Psoas muscle (tissue), 8 donors: Measurements from ENCODE around the gene FOXRED2. TPM values are rescaled to one million over a fixed set of nuclear protein-coding genes. Genes with fewer than 3 reads are reported as not detected.

Source experiments
- ATAC-seq, 4 donors: fragments of 200-7000 bp; cut with Tn5 transposase; one replicate each; pipeline ENCODE4 v1.9.1; 2020; ENCODE audit warnings: moderate library complexity in 3 of 4, mild to moderate bottlenecking in 2 of 4
- DNase-seq, 2 donors: peaks; one replicate each; pipeline ENCODE4 v3.0.0-alpha.2; 2020
- H3K27ac ChIP-seq: fragments of 200-600 bp; one replicate; pipeline ENCODE4 v1.8.0; 2022
- H3K27me3 ChIP-seq, 3 donors: fragments of 200-600 bp in 1 of 3; one replicate each; pipeline versions ENCODE4 v1.6.1 to v1.8.0; 2013 to 2022; ENCODE audit warnings: low read length in 2 of 3, mild to moderate bottlenecking in 2 of 3, moderate library complexity in 1 of 3; ENCODE audit not compliant: insufficient read depth in 3 of 3
- H3K36me3 ChIP-seq, 2 donors: fragments of 200-600 bp in 1 of 2; one replicate each; pipeline versions ENCODE4 v1.6.1 to v1.8.0; 2013 to 2022; ENCODE audit warnings: low read depth in 1 of 2, mild to moderate bottlenecking in 1 of 2, moderate library complexity in 1 of 2; ENCODE audit not compliant: insufficient read depth in 1 of 2
- H3K4me1 ChIP-seq: fragments of 200-600 bp; one replicate; pipeline ENCODE4 v1.8.0; 2022
- H3K4me3 ChIP-seq: fragments of 200-600 bp; one replicate; pipeline ENCODE4 v1.8.0; 2022; ENCODE audit warnings: mild to moderate bottlenecking
- H3K9me3 ChIP-seq: fragments of 200-600 bp; one replicate; pipeline ENCODE4 v1.8.0; 2022
- WGBS, 3 donors: extraction: QIAGEN DNeasy Blood & Tissue Kit; methylation state at CpG; one replicate each; pipeline versions ENCODE4 v1.1.6 to v1.1.7; 2013; 5-methylcytosine and 5-hydroxymethylcytosine counted together
- intact Hi-C, 2 donors: fragments of 100-400 bp; cut with DNase I; formaldehyde crosslinking; loops; one replicate each; pipeline versions ENCODE4 v1.11.0 to v1.14.2; 2022
- polyA plus RNA-seq, 3 donors: library from polyadenylated mRNA; stranded (reverse); fragments of 200-250 nt; gene quantifications; one replicate each; pipeline ENCODE4 v1.2.3, GENCODE V29; 2013
- total RNA-seq, 4 donors: library from RNA; stranded (reverse); fragmentation: NEBNext Ultra II Directional in 2 of 4; extraction: Animal tissue kit (Norgen Biotek cat#: 25700) in 2 of 4; gene quantifications; one replicate each; pipeline versions ENCODE4 v1.2.1 to v1.2.4, GENCODE V29; 2021 to 2023
- TF ChIP-seq, protein P1 (sequence below): fragments of 200-600 bp; IDR thresholded peaks from one replicate; pipeline ENCODE4 v1.8.0; 2022; ENCODE audit warnings: antibody characterized with exemption
- donor health status: healthy with polysubstance abuse.
- donor health status: DM: no; HTN: no; CAD: no; lungs with moderate emphysema.
- donor health status: Bipolar disorder and iron deficiency.
- donor health status: healthy.
- donor health status: DM: yes; HTN: yes; CAD: no.
- donor health status: DM: no; HTN: no; CAD: no.
- donor health status: DM: no; HTN: no; CAD: no.
- donor health status: DM: yes; HTN: yes; CAD: no.

FOXRED2 gene
- total and polyA plus RNA-seq, 7 donors = 3.3 to 10.2 (median 7.7) TPM

- H3K36me3 ChIP-seq = no peaks in the 10 kb centered on the region
- no peak overlapping the region for H3K4me3 ChIP-seq
- H3K4me1 ChIP-seq = no peaks in the 10 kb centered on the region
- DNase-seq (no peak), ATAC-seq (no peak)
- H3K27ac ChIP-seq = no peak overlapping the region
- intact Hi-C loops = no loop called here
- no peaks in the 10 kb centered on the region for H3K9me3 ChIP-seq
- 66 to 73% (median 71%) methylated on average over 8 of the region's 8 CpGs for WGBS, 3 donors
- no peaks in the 10 kb centered on the region for H3K27me3 ChIP-seq
- TF ChIP-seq, protein P1, sequence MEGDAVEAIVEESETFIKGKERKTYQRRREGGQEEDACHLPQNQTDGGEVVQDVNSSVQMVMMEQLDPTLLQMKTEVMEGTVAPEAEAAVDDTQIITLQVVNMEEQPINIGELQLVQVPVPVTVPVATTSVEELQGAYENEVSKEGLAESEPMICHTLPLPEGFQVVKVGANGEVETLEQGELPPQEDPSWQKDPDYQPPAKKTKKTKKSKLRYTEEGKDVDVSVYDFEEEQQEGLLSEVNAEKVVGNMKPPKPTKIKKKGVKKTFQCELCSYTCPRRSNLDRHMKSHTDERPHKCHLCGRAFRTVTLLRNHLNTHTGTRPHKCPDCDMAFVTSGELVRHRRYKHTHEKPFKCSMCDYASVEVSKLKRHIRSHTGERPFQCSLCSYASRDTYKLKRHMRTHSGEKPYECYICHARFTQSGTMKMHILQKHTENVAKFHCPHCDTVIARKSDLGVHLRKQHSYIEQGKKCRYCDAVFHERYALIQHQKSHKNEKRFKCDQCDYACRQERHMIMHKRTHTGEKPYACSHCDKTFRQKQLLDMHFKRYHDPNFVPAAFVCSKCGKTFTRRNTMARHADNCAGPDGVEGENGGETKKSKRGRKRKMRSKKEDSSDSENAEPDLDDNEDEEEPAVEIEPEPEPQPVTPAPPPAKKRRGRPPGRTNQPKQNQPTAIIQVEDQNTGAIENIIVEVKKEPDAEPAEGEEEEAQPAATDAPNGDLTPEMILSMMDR = no peak
These were observed 63.6 kb downstream of the FOXRED2 start for GRCh38 chr22:36443198-36443770.

GRCh38 chr22:36442506-36443197 is 64.2 kb downstream of the FOXRED2 start:
- intact Hi-C loops = no loop called here

GRCh38 chr22:36440429-36441002 is 66.3 kb downstream of the FOXRED2 start:
- H3K4me3 ChIP-seq = no peak overlapping the region
- WGBS, 3 donors = 92 to 97% (median 94%) methylated on average over 8 of the region's 8 CpGs
- intact Hi-C loops = no loop called here
- H3K36me3 ChIP-seq = no peaks in the 10 kb centered on the region
- H3K27me3 ChIP-seq = no peaks in the 10 kb centered on the region
- H3K9me3 ChIP-seq = no peaks in the 10 kb centered on the region
- H3K4me1 ChIP-seq = no peaks in the 10 kb centered on the region
- no peak overlapping the region for H3K27ac ChIP-seq
- no peak for ATAC-seq
- no peak for DNase-seq
- TF ChIP-seq, protein P1 = no peak

More at GRCh38 chr22:36442506-36443197, 64.2 kb downstream of the FOXRED2 start:
- Histone ChIP-seq H3K27me3 (no peaks in the 10 kb centered on the region), H3K27ac (no peak overlapping the region), H3K4me3 (no peak overlapping the region), H3K4me1 (no peaks in the 10 kb centered on the region), H3K36me3 (no peaks in the 10 kb centered on the region), H3K9me3 (no peaks in the 10 kb centered on the region)
- 74 to 92% (median 78%) methylated on average over 12 of the region's 12 CpGs for WGBS, 3 donors
- ATAC-seq = no peak
- no peak for DNase-seq
- TF ChIP-seq, protein P1 = no peak

DNA sequence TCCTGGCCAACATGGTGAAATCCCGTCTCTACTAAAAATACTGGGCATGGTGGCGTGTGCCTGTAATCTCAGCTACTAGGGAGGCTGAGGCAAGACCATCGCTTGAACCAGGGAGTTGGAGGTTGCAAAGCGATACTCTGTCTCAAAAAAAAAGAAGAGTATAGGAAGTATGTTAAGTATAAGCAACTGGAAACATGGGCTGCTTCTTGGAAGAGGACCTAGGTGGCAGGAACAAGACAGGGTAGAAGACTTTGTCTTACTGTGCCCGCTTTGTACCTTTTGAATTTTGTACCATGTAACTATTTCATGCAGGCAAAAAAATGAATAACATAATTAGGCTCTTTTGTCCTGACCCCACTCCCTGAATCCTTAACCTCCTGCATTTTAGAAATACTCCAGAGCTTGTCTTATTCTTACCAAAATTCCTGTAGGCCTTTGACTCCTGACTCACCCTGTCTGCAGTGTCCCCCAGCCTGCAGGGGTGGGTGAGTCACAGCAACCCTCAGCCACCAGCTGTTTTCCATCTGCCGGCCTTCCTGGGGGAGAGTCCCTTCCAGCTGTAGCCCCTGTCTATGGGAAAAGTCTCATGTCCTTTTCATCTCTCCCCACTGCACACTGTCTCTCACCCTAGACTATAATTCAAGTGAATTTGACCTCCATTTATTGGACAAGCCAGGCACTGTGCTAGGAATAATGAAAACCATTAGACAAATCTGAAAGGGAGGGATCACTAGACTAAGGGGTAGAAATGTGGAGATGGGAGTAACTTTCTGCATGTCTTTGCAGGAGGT is 67.2 kb downstream of the FOXRED2 start:
- H3K36me3 ChIP-seq = no peaks in the 10 kb centered on the region
- H3K4me3 ChIP-seq = no peak overlapping the region
- peak in 1 of 2 donors; percentile 51 for DNase-seq
- H3K27ac ChIP-seq = peak overlapping the region; percentile 9
- intact Hi-C loops = no loop called here
- TF ChIP-seq, protein P1 = no peak
- peak; percentile 47 to 80 (median 61) for ATAC-seq
- no peaks in the 10 kb centered on the region for H3K27me3 ChIP-seq
- no peaks in the 10 kb centered on the region for H3K4me1 ChIP-seq
- 81 to 88% (median 84%) methylated on average over 6 of the region's 6 CpGs for WGBS, 3 donors
- no peaks in the 10 kb centered on the region for H3K9me3 ChIP-seq

Other genes with a start within 250 kb of the FOXRED2 start
- gene MYH9, start 119.1 kb downstream of the FOXRED2 start, total RNA-seq = 100 to 1,000 TPM in 3 of 4 donors, 10 to 100 TPM in 1; 92.0 to 214 (median 179) TPM
- gene MYH9, start 119.1 kb downstream of the FOXRED2 start, polyA plus RNA-seq = 10 to 100 TPM; 35.6 to 89.3 (median 56.3) TPM
- 100 to 1,000 TPM in 3 of 4 donors, 10 to 100 TPM in 1; 83.9 to 146 (median 112) TPM for gene TXN2, start 25.4 kb downstream of the FOXRED2 start, total RNA-seq
- gene TXN2, start 25.4 kb downstream of the FOXRED2 start, polyA plus RNA-seq = 100 to 1,000 TPM; 109 to 155 (median 115) TPM
- gene EIF3D, start 22.1 kb upstream of the FOXRED2 start, total RNA-seq = 100 to 1,000 TPM; 102 to 125 (median 116) TPM
- gene EIF3D, start 22.1 kb upstream of the FOXRED2 start, polyA plus RNA-seq = 100 to 1,000 TPM; 115 to 338 (median 140) TPM
- not detected for gene CACNG2, start 196.7 kb upstream of the FOXRED2 start, total RNA-seq
- not detected for gene CACNG2, start 196.7 kb upstream of the FOXRED2 start, polyA plus RNA-seq